HG03139 (cell line): Measurements from ENCODE around the gene HK1.

Experiments
- ATAC-seq: cut with Tn5 transposase; IDR thresholded peaks from one replicate; pipeline ENCODE4 v1.9.1; 2021; ENCODE audit not compliant: unreplicated experiment

Gene HK1

DNA sequence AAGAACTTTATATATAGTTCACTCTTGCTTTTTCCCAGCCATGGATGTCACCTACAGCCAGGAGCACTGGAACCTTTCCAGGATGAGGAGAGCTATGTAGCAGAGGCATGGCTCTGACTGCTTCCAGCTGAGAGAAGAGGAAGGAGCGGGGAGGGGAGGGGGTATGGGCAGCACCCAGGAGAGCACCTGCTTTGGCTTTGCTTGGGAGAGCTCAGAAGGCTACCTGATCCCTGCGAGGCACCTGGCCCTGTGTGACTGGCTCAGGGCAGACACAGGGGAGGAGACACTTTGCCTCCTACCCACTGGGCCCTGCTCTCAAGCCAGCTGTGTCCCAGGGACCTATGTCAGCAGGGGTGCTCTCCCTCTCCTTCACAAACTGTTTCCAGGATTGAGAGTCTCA lies 67.1 kb downstream of the HK1 start:
- ATAC-seq: no peak

GRCh38 chr10:69345890-69346474 lies 67.7 kb downstream of the HK1 start:
- ATAC-seq: no peak

DNA sequence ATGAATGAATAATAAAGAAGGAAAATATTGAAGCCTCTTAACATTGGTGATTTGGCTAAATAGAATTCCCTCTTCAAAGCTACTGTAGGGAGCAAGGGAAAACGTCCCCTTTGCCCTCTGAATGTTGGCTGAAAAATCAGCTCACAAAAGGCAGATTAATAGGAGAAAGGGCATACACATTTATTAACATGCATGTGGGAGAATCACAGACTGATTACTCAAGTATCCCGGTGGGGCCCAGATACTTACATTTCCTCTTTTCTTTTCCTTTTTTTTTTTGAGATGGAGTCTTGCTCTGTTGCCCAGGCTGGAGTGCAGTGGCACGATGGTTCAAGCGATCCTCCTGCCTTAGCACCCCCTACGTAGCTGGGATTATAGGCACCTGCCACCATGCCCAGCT lies 68.5 kb downstream of the HK1 start:
- no peak for ATAC-seq

- no peak for ATAC-seq
These were observed 70.7 kb downstream of the HK1 start for GRCh38 chr10:69348816-69349541.

GRCh38 chr10:69349542-69349888 lies 71.2 kb downstream of the HK1 start:
- ATAC-seq: no peak

- no peak for ATAC-seq
These were observed 73.3 kb downstream of the HK1 start for GRCh38 chr10:69351589-69351988.

DNA sequence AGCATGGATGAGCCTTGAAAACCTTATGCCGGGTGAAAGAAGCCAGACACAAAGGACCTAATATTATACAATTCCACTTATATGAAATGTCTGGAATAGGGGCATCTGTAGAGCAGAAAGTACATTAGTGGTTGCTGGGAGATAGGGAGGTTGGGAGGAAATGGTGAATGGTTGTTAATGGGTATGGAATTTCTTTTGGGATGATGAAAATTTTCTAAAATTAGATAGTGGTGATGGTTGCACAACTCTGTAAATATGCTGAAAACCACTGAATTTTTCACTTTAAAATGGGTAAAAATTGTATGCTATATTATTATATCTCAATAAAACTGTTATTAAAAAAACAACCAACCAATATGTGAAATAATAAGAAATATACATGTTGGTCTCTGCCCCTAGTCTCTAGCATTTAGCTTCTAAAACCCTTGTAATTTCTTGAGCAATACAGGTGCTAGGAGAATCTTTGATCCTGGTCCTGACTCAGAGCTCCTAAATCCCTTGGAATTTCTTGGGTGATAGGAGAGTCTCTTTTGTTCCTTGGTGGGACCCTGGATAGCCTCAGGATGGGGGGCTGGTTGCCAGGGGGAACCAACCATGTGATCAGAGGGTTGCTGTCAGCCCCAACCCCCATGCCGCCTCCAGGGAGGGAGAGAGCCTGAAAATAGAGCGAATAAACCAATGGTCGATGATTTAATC lies 74.4 kb downstream of the HK1 start:
- no peak for ATAC-seq

GRCh38 chr10:69353977-69354635 lies 75.8 kb downstream of the HK1 start:
- no peak for ATAC-seq

DNA sequence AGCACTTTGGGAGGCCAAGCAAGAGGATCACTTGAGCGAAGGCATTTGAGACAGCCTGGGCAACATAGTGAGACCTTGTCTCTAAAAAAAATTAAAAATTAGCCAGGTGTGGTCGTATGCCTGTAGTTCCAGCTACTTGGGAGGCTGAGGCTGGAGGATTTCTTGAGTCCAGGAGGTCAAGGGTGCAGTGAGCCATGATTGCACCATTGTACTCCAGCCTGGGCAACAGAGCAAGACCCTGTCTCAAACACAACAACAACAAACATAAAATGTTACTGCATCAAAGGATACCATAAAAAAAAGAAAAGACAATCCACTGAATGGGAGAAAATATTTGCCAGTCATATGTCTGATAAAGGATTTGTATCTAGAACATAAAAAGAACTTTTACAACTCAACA lies 77.9 kb downstream of the HK1 start:
- no peak for ATAC-seq

DNA sequence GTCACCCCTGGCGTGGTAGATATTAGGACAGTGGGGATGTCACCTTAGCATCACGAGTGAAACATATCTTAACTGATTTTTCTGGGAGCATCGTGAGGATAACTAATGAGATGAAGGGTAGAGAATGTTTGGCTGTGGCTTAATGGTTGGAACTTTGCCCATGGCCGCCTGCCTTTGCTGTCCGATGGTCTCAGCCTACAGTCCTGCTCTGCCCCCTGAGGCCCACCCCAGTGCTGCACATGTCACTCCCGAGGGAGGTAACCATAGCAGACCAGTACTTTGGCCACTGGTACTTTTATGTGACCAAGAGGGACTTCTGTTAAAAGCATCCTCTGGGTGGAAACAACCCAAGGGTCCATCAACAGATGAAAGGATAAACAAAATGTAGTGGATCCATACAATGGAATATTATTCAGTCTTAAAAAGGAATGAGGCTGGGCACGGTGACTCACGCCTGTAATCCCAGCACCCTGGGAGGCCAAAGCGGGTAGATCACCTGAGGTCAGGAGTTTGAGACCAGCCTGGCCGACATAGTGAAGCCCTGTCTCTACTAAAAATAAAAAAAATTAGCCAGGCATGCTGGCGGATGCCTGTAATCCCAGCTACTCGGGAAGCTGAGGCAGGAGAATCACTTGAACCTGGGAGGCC lies 80.0 kb downstream of the HK1 start:
- no peak for ATAC-seq

DNA sequence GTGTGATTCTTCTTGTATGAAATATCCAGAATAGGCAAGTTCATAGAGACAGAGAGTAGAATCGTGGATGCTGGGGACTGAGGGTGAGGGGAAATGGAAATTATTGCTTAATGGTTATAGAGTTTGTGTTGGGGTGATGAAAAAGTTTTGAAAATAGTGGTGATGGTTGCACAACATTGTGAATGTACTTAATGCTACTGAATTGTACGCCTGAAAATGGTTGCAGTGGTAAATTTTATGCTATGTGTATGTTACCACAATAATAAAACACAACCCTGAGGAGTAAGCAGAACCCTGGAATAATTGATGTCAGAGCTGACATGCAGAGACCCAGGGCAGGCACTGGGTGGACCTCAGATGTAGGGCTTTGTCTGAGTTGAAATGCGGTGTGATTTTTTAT lies 80.9 kb downstream of the HK1 start:
- no peak for ATAC-seq

- ATAC-seq: no peak
These were observed 81.3 kb downstream of the HK1 start for GRCh38 chr10:69359594-69359993.

GRCh38 chr10:69360485-69361302 lies 82.4 kb downstream of the HK1 start:
- ATAC-seq: no peak

- ATAC-seq: no peak
These were observed 83.0 kb downstream of the HK1 start for GRCh38 chr10:69361303-69361614.

DNA sequence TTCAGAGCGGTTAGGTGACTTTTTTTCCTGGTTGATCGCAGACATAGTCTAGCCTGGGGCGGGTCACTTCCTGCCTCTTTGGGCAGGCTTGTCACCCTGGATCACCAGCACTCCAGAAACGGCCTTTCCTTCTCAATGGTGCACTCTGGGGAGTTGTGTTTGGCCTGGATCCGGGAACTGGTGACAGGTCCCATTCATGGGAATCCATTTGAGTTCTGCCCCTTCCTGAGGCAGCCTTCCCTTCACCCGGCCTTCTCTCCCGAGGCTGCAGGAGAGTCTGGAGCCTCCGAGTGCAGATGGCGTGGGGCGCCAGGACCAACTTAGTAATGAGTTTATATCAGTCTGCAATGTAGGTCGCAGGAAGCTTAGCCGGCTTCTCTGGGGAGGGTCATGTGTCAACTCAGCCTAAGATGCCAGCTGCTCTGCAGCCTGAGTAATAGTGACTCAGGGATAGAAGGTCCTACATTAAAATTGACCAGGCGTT lies 84.2 kb downstream of the HK1 start:
- ATAC-seq: no peak

DNA sequence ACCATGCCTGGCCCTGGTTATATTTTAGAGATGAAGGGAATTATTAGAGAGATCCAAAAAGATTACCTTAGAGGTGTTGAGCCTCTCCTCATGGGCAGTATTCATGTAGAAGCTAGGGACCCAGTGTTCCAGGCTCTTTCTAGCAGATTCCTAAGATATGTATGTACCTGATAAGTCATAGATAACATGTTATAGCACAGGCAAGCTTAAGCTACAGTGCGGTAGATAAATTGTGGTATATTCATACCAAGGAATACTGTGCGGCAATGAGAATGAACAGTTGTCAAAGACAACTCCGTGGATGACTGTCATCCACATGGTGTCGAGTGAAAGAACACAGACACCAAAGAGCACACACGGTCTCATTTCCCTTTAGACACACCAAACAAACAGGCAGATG lies 85.4 kb downstream of the HK1 start:
- no peak for ATAC-seq

GRCh38 chr10:69364232-69364940 lies 86.1 kb downstream of the HK1 start:
- no peak for ATAC-seq

DNA sequence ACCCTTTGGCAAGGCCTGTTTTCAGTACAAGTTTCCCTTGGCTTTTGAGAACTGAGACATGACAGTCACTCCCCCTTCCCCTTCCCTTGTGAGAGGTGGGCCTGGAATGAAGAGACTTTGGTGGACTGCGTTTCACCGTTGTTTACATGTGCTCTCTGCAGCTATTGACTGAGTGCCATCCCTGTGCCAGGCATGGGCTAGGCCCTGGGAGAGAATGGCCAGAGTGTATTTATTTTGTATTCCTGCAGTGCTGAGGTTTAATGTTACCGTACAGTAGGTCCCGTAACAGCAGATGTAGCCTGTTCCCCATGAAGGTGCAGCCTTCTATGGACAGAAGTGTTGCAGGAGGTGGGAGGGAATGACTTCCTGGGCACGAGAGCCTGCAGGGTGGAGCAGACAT lies 88.4 kb downstream of the HK1 start:
- ATAC-seq: no peak

DNA sequence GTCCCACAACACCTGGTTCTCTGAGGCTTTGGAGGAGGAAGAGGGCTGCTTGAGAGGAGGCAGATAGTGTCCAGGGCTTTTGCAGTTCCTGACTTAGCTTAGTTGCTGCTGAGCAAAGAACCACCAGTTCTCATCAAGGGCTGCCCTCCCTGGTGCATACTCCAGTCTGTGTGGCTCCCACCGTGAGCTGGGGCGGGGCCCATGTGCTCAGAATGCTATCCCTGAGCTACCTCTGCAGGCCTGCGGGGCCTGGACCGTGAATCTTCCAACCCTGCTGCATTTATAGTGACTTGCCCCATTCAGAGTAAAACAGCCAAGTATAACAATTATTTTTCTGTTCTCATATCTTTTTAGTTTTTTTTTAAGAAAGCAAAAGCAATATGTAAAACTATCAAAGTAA lies 89.2 kb downstream of the HK1 start:
- no peak for ATAC-seq
